NCI-H526 treated with DMSO at 0.1 percent for 48 hours (cell line): ENCODE data around the gene CWC22.
"Not testable (repeated sequence)": the region's sequence is repeated elsewhere in the genome, so short reads cannot be mapped to it uniquely, and the experiment has no call there.

Source experiments
- DNase-seq: peaks from one replicate; lab custom pipeline; 2025; lab: John Stamatoyannopoulos, UW

CWC22 gene

DNA sequence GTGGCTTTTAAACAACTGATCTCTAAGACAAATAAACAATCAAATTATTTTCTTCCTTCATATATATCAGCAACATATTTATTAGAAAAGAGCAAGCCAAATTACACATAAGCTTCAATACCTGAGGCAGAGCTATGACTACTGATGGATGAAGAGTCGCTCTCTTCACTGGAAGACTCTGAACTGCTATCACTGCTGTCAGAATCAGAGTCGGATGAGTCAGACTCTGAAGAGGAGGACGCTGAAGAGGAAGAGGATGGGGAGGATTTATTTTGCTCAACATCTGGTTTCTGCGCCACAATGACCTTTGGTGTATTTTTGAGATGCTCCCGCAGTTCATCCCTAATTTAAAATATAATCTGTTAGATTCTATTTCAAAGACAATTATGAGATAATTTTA is 56.7 kb downstream of the CWC22 start:
- no peak for DNase-seq

DNA sequence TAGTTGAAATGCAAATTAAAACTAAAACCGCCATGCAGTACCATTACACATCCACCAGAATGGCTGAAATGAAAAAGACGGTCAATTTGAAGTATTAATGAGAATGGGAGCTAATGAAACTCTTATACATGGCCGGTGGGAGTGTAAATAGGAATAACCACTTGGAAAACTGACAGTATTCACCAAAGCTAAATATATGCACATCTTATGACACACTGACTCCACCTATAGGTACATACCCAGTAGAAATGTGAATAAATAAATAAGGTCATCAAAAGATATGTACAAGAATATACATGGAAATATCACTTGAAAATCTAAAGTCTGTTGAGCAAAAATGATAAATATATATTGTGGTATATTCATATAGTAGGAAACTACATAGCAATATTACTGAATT is 57.7 kb downstream of the CWC22 start:
- no peak for DNase-seq

DNA sequence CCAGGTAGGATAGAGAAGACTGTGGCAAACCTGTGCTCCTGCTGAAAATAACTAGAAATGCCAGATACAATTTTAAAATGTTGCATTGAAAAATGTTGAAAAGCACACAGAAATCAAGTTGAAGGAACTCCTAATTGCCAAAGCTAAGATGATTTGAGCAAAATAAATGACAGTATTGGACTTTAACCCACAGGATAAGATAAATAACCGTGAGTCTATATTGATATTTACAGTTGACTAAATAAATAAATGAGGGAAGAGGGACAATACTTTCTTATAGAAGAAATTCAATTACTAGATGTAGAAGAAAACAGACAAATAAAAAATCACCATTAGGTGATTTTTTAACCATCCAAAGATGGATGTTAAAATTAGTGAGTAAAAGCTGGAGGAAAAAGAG is 59.0 kb downstream of the CWC22 start:
- no peak for DNase-seq

DNA sequence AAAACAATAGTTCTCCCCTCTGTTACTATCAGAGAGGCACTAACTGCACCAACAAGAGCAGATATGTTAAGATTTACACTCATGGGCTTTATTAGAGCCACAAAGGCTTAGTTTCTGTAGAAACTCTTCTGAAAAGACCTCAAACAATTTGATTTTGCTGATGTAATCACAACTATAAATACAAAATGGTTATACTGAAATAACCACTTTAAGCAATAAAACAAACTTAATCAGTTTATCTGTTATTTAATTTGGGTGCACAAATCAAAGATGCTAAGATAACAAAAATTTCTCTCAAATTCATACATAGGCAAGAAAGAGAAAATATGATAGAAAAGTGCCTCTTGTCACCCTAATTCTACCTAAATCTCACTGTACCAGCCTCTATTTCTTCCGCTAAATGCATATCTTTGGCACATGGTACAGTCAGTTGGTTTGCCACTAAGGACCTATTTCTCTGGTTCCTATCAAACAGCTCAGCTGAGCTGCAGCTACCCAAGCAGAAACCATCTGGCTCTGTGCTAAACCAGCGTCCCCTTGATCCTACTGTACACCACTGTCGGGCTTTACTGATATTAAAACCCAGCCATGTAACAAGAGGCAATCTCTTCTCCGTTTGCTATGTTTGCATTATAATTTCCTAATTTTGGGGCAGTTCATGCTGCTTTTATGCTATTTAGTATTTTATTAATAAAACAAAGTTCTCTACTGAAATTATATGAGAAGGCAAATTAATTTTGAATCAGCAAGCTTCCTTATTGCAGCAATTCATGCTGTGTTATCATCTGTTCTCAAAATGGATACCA is 60.1 kb downstream of the CWC22 start:
- DNase-seq = no peak

DNA sequence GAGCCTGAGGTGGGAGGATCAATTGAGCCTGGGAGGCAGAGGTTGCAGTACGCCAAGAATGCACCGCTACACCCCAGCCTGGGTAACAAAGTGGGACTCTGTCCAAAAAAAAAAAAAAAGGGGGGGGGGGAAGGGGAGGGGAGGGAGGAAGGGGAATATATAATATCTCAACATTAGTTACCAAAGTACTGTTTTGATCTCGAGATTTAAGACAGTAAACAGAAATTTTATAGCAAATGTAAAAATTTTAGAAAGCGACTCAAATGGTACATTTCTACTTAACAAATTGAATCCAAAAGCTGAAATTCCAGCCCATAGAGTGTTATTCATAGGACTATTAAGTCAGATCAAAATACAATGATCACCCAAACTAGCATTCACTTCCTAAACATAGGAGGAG is 60.8 kb downstream of the CWC22 start:
- DNase-seq = no peak

DNA sequence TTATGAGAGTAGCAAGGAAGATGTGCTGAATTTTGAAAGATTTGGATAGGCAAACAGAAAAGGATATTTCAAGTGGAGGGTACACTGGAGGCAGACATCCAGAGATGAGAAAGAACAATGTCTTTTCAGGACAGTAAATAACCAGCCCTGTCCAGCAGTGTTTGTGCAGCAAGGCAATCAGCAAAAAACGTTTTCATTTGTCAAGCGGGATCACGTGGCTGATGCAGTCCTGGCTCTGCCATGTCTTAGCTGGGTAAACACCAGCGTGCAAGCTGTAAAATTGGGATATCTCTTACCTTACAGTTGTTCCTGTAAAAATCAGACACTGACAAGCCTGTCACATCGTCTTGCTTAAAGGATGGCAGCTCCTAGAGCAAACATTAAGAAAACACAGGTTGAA is 67.8 kb downstream of the CWC22 start:
- no peak for DNase-seq

DNA sequence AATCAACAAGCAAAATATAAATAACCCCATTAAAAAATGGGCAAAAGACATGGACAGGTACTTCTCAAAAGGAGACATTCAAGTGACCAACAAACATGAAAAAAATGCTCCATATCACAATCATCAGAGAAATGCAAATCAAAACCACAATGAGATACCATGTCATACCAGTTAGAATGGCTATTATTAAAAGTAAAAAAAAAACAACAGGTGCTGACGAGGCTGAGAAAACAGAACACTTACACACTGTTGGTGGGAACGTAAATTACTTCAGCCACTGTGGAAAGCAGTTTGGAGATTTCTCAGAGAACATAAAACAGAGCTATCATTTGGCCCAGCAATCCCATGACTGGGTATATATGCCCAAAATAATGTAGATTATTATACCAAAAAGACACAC is 69.1 kb downstream of the CWC22 start:
- DNase-seq = peak; percentile 57

DNA sequence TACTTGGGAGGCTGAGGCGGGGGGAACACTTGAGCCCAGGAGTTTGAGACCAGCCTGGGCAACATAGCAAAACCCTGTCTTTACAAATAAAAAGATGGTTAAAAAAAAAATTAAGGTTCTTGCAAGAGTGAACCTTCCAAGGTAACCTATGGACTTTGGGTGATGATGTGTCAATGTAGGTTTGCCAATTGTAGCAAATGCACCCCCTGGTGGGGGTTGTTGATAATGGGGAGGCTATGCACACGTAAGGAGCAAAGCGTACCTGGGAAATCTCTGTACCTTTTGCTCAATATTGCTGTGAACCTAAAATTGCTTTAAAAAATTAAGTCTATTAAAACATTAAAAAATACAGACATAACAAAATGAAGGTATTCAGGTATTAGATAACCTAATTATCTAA is 70.4 kb downstream of the CWC22 start:
- no peak for DNase-seq

DNA sequence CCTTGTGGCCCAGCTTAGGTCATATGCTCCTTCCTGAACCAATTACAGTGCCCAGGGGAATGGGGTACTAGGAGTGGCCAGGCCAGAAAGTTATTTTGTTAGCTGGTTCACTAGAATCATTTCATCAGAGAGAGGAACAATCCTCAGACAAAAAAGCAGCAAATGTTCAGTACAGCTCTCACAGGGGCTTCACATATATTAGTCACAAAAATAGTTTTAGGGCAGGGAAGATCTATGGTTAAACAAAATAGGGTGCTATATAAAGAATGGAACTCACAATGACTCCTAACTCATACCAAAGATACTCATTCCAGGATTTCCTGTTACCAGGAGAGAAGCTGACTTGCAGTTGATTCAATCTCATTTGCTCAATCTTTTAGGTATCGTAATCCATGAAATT is 71.0 kb downstream of the CWC22 start:
- no peak for DNase-seq

DNA sequence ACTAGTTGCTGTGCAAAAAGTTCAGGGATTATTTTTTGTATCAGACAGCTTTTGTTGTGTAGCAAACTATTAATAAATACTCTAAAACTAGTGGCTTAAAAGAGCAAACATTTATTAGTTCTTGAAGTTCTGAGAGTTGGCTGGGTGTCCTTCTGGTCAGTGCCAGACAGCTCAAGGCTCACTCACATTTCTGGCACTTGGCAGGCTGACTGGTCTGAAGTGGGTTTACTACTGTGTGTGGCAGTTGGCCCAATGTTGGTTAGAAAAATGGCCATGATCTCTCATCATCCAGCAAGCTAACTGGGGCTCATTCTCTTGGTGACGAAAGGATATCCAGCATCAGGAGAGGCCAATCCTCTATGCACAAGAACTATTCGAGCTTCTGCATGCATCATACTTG is 74.3 kb downstream of the CWC22 start:
- DNase-seq = no peak

DNA sequence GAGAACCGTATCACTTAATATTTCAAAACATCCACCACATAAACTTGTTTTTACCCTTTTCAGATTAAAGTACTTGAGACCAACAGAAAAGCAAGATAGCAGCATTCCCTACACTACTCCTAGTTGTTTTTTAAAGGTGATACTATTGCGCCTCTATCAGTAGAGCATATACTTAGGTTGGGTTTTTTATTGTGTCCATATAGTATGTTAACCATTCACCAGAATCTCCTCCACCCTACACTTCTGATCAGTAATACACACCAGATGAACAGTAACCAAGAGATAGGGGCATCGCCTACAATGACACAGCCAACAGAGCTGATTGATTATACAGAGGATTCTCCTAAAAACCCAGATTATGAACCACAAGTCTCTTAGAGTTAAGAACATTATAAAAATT is 75.6 kb downstream of the CWC22 start:
- DNase-seq = no peak

DNA sequence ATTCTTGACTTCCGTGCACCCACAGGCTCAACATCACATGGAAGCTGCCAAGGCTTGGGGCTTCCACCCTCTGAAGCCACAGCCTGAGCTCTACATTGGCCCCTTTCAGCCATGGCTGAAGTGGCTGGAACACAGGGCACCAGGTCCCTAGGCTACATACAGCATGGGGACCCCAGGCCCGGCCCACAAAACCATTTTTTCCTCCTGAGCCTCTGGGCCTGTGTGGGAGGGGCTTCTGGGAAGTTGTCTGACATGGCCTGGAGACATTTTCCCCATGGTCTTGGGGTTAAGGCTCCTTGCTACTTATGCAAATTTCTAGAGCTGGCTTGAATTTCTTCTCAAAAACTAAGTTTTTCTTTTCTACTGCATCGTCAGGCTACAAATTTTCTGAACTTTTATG is 77.1 kb downstream of the CWC22 start:
- not testable (repeated sequence) for DNase-seq

DNA sequence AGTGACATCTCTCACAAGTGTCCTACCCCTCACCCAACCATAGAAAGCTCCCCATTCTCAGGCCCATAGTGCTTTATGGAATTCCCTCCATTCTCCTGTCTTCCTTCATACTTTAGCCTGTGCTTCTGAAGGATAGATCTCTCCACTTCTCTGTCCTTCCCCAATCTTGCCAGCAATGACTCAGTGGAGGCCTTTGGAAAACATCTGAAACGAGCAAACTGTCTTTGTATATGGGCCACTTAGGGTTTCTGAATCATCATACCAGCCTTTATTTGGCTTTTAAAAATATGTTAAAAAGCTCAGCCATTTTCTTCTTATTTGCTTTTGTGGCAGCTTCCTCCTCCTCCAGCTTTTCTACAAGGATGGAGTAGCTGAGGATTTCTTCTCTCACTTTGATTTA is 80.1 kb downstream of the CWC22 start:
- no peak for DNase-seq

DNA sequence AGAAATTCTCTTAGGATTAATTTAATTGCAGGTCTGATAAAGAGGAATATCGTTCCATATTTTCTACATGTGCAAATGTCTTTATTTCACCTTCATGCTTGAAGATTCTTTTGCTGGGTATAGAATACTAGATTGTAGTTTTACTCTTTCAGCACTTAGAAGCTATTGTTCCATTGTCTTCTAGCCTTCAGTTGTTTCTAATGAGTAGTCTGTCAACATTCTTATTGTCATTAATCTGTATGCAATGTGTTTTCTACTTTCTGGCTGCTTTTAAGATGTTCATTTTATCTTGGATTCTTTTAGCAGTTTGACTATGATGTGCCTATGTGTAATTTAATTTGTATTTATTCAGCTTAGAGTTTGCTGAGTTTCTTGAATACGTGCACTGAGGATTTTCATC is 81.4 kb downstream of the CWC22 start:
- DNase-seq = no peak

DNA sequence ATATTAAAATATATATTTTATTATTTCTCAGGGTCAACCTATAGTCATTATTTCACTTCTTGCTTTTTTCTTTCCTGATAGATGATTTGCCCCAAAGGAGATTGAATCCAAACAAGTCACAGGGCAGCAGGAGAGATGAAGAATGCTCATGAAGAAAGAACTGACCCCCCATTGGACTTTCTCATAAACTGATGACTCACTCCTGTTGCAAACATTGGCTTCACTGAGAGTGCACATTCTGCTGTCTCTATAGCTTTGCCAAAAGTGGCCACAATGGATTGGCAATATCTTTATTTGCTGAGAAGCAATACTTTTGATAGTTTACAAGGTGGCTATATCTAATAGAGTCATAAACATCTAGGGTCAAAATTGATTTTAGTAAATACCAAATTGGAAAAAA is 89.8 kb downstream of the CWC22 start:
- DNase-seq = no peak

DNA sequence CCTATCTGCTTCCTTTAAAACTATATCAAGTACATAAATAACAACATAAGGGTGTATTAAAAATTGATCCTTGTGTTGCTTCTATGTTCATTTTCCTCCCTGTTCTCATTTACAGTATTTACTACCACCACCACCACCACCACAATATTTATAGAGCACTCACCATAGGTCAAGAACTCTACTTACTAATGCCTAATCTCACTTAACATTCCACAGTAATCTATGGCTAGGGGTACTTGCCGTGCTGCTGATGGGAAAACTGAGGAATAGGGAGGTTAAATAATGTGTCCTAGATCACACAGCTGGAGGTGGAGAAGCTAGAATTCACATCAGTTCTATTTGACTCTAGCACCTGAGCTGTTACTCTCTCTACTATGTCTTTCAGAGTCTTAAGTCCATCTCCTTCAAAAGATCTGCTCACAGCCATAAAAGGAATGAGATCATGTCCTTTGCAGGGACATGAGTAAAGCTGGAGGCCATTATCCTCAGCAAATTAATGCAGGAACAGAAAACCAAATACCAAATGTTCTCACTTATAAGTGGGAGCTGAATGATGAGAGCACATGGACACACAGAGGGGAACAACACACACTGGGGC is 91.6 kb downstream of the CWC22 start:
- no peak for DNase-seq

DNA sequence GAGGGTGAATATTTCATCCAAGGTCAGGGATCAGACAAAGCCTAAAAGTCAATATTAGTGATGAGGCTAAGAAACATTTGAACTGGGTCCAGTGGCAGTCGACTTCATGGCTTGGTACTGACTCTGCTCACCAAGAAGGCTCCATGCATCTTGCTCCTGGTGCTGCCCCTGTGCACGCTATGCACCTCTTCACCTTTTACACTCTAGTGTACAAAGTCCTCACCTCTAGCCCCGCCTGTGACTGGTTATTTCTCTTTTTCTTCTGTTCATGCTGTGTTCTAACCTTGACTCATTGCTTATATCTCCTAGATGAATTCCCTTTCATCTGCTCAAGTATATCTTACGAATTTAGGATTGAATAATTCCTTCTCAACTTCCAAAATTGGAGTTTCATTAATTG is 93.3 kb downstream of the CWC22 start:
- DNase-seq = no peak

DNA sequence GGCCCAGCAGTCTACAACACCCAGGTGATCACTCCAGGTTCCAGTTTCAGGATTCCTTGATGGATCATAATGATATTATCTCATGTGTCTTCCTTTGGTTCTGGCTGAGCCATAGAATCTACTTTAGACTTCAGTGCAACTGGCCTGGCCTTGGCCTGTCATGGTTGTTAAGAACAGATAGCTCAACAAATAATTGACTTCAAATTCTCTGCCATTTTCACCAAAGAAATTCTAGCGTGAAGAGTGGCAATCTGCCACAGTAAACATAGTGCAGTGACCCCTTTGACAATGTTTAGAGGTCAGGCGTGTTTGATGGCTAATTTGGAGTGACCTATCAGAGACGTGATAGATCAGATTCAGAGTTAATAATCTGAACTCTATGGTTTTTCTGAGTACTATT is 95.5 kb downstream of the CWC22 start:
- no peak for DNase-seq

DNA sequence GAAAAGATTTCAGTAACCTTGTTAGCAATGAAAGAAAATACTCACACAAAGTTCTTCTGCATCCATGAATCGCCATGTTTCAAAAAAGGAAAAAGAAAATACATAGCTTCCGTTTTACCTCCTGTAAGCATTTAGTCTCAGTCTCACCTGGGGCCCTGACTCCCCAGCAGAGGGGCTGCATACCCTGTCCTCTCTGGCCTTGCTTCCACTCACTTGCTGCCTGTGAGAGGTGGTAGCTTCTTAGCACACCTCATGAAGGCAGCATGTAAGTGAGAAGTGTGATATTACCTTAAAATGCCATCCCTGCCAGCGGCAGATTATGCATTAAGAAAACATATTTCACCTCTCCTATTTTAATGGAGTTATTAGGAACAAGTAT is 96.4 kb downstream of the CWC22 start:
- DNase-seq = no peak

DNA sequence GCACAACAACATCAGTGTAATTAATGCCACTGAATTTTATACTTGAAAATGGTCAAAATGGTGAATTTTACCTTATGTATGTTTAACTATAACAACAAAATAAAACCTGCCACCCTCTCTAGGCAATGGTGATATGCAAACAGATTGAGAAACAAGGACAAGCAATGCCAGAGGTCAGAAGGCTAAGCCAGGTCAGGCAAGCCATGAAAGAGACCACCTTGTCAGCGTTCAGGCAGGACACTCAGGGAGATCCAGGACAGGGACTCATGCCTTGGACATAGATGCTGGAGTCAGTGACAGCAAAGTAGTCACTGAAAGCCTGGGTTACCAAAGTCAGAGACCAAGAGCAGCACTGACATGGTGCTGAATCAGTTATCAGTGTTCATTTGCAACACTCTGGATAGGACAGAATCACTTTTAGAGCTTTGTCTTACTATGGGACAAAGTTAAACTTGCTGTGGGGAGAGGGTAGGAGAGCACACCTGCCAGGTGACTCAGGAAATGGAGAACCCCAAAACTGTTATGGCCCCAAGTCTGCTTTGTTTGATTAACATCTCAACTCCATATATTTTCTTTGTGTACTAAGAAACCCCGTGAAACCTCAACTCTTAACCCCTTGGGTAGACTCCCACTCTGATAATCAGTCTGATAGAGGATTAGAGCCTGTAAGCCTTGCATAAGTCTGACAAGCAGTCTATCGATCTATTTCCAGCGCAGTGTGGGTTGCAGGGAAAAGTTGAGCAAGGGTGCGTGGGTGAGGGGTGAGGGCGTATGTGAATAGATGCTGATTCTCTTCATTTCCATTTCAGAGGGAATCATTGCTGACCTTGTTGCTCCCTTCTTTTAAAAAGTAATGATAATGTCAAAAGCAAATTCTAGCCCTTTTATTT is 97.0 kb downstream of the CWC22 start:
- no peak for DNase-seq

DNA sequence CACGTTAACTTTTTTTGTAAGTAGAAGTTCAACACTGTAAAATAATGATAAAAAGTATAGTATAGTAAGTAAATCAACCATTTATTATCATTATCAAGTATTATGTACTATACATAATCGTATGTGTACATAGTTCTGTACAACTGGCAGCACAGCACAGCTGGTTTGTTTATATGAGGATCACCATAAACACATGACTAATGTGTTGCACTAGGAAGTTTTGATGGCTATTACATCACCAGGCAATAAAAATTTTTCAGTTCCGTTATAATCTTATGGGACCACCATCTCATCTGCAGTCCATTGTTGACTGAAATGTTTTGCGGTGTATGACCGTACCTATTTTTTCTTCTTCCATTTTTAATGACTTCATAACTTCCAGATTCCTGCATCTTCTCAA is 106.4 kb downstream of the CWC22 start:
- no peak for DNase-seq

DNA sequence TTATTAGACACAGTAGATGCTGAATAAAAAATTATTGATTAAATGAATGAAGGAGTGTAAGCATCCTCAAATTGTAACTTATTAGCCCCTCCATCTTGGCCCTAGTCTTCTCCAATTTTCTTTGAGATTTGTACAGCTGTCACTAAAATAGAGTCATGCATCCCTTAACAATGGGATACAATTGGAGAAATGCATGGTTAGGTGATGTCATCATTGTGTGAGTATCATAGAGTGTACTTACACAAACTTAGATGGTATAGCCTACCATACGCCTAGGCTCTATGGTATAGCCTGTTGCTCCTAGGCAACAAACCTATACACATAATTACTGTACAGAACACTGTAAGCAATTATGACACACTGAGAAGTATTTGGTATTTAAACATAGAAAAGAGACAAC is 107.4 kb downstream of the CWC22 start:
- DNase-seq = no peak

DNA sequence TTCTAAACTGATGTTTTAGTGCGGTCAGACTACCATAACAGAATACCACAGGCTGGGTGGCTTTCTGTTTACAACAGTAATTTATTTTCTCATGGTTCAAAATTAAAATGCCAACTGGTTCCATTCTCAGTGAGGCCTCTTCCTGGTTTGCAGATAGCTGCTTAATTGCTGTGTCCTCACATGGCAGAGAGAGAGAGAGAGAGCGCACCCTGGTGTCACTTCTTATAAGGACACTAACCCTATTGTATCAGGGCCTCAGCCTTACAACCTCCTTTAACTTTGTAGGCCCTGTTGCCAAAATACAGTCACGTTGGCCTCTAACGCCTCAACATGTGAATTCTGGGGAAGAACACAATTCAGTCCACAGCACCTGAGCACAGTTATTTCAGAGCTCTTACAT is 108.2 kb downstream of the CWC22 start:
- DNase-seq = peak; percentile 50
